ENCODE data around the gene MED26. TPM values are rescaled to one million over a fixed set of nuclear protein-coding genes. Genes with fewer than 3 reads are reported as not detected.

MED26 gene
- total RNA-seq, 1 experiment from 2014 or later = 15.6 TPM

GRCh38 chr19:16540948-16541347 lies 87.1 kb downstream of the MED26 start:
- Histone ChIP-seq H3K36me3 (ENCODE audit: insufficient read depth, low read length, poor library complexity, severe bottlenecking) (peaks cover 28% of the 10 kb centered on the region), H3K4me3 (ENCODE audit: low read depth, low read length, poor library complexity, severe bottlenecking) (peak overlapping the region; percentile 96), H3K9me3 (ENCODE audit: low read depth, low read length, poor library complexity, severe bottlenecking) (no peaks in the 10 kb centered on the region), H3K4me1 (ENCODE audit: insufficient read depth, low read length, poor library complexity, severe bottlenecking) (peaks cover 17% of the 10 kb centered on the region), H3K27ac (ENCODE audit: low read depth, low read length, poor library complexity, severe bottlenecking) (peak overlapping the region; percentile 92), H3K27me3 (replicated peaks; ENCODE audit: insufficient read depth, low read depth, low read length, poor library complexity) (no peaks in the 10 kb centered on the region)
- CTCF ChIA-PET = no interaction called here
- intact Hi-C loops (cut with micrococcal nuclease; ENCODE audit: unreplicated experiment) = no loop called here
- POLR2A ChIA-PET (ENCODE audit: low non-redundant PET) = no interaction called here
- no peak for DNase-seq (ENCODE audit: low spot score)
- no peak for TF ChIP-seq EZH2 (IDR thresholded peaks at IDR 0.05; ENCODE audit: borderline replicate concordance, low read depth, low read length, poor library complexity, severe bottlenecking)
- no peak for TF ChIP-seq CTCF (conservative IDR thresholded peaks at IDR 0.05; ENCODE audit: low read depth, low read length)
- BruUV-seq (replicated peaks) = no TSS peak

GRCh38 chr19:16537111-16537510 lies 90.9 kb downstream of the MED26 start:
- Histone ChIP-seq H3K36me3 (ENCODE audit: insufficient read depth, low read length, poor library complexity, severe bottlenecking) (peaks cover 66% of the 10 kb centered on the region), H3K4me3 (ENCODE audit: low read depth, low read length, poor library complexity, severe bottlenecking) (no peak overlapping the region), H3K27ac (ENCODE audit: low read depth, low read length, poor library complexity, severe bottlenecking) (no peak overlapping the region), H3K9me3 (ENCODE audit: low read depth, low read length, poor library complexity, severe bottlenecking) (no peaks in the 10 kb centered on the region), H3K27me3 (replicated peaks; ENCODE audit: insufficient read depth, low read depth, low read length, poor library complexity) (no peaks in the 10 kb centered on the region), H3K4me1 (ENCODE audit: insufficient read depth, low read length, poor library complexity, severe bottlenecking) (peaks cover 7% of the 10 kb centered on the region)
- TF ChIP-seq EZH2 (IDR thresholded peaks at IDR 0.05; ENCODE audit: borderline replicate concordance, low read depth, low read length, poor library complexity, severe bottlenecking) (no peak), CTCF (conservative IDR thresholded peaks at IDR 0.05; ENCODE audit: low read depth, low read length) (no peak)
- ChIA-PET POLR2A (ENCODE audit: low non-redundant PET) (no interaction called here), CTCF (no interaction called here)
- DNase-seq (ENCODE audit: low spot score) = no peak
- no TSS peak for BruUV-seq (replicated peaks)
- intact Hi-C loops (cut with micrococcal nuclease; ENCODE audit: unreplicated experiment) = no loop called here

GRCh38 chr19:16536130-16536529 lies 91.9 kb downstream of the MED26 start:
- TF ChIP-seq CTCF (conservative IDR thresholded peaks at IDR 0.05; ENCODE audit: low read depth, low read length) (no peak), EZH2 (IDR thresholded peaks at IDR 0.05; ENCODE audit: borderline replicate concordance, low read depth, low read length, poor library complexity, severe bottlenecking) (no peak)
- POLR2A ChIA-PET (ENCODE audit: low non-redundant PET) = no interaction called here
- H3K9me3 ChIP-seq (ENCODE audit: low read depth, low read length, poor library complexity, severe bottlenecking) = no peaks in the 10 kb centered on the region
- H3K36me3 ChIP-seq (ENCODE audit: insufficient read depth, low read length, poor library complexity, severe bottlenecking) = peaks cover 76% of the 10 kb centered on the region
- peaks cover 4% of the 10 kb centered on the region for H3K4me1 ChIP-seq (ENCODE audit: insufficient read depth, low read length, poor library complexity, severe bottlenecking)
- no peak overlapping the region for H3K4me3 ChIP-seq (ENCODE audit: low read depth, low read length, poor library complexity, severe bottlenecking)
- BruUV-seq (replicated peaks) = no TSS peak
- CTCF ChIA-PET = no interaction called here
- intact Hi-C loops (cut with micrococcal nuclease; ENCODE audit: unreplicated experiment) = no loop called here
- DNase-seq (ENCODE audit: low spot score) = no peak
- no peaks in the 10 kb centered on the region for H3K27me3 ChIP-seq (replicated peaks; ENCODE audit: insufficient read depth, low read depth, low read length, poor library complexity)
- no peak overlapping the region for H3K27ac ChIP-seq (ENCODE audit: low read depth, low read length, poor library complexity, severe bottlenecking)

Measured in A673 (cell line).